A549 treated with AZD2906 at 1 μM for 4 hours (cell line): ENCODE data around the gene UBL5. TPM values are rescaled to one million over a fixed set of nuclear protein-coding genes. Genes with fewer than 3 reads are reported as not detected.

Experiments
- total RNA-seq: library from RNA; stranded (reverse); fragments of 200-300 nt; extraction: Qiagen RNA extraction; gene quantifications from 5 replicates; pipeline ENCODE4 v1.2.3, GENCODE V29; 2022

UBL5 gene
- total RNA-seq, result 403 to 439 TPM (median 416 TPM) in 5 replicates

DNA sequence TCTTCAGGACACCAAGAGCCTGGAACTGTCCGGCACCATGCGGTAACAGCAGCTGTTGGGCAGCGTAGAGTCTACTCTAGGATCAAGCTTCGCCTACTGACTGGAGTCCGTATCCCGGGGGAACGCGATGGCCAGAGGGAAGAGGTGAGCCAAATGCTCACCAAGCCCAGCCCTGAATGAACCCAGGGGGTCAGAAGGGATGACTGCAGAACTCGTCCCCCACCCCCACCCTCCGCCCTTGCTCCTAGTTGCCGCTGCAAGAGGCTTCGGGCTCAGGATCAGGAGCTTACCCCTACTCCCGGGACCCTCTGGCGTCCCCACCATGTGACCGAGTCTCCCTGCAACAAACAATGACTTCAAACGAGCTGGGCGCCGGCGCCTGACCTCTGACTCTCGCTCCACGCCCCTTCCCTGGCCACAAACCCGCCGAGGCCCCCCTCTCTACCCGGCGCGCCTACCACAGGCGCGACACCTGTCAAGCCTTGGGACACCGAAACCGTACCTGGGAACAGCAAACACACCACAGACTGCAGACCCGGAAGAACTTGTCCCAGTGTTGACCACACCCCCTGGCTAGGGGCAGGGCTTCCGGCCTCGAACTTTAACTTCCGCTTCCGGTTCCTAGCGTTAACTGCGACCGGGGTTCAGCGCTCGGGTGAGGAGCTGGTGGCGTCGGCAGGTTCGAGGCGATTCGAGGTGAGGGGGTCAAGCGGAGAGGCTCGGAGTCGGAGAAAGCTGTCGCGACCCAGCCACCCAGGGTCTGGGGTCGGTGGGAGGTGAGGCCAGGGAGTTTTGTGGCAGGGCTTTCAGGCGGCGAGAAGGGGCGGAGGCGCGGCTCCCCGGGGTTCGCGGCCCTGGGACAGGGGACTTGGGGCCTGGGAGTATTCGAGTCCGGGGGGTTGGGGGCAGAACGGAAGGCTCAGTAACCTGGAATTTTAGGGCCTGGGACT, at the start of gene UBL5:
Gene UBL5 (plus strand): TSS at position 630 of the 950 bp plus-strand sequence. CDS start 420 bp downstream, outside the sequence.

DNA sequence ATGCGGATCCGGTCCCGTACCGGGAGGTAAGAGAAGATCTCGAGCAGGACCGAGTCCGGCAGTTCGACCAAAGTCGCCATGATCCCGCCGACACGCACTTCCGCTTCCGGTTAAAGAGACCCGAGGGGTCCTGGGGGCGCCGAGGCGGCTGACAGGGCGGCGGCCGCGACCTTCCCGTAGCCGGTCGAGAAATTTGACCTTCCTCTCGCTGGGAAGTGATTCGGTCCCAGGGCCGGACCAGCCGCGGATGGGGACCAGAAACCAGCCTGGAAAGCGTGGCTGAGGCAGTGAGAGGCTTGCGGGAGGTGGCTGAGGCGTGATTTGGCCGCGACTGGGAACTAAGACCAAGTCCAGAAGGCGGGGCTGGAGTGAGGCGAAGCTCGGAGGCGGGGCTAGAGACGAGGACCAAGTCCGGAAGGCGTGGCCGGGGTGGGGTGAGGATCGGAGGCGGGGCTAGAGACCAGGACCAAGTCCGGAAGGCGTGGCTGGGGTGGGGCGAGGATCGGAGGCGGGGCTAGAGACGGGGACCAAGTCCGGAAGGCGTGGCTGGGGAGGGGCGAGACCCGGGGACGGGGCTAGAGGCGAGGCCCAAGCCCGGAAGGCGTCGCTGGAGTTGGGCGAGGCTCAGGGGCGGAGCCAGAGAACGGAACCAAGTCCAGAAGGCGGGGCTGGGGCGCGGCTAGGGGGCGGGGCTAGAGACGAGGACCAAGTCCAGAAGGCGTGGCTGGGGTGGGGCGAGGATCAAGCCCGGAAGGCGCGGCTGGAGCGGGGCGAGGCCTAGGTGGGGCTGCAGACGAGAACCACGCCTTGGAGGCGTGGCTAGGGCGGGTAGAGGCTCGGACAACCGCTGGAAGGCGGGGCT, 8.8 kb upstream of the UBL5 start, which contains the start of gene FBXL12:
Gene FBXL12 (minus strand): TSS at position 346 of the 862 bp plus-strand sequence. CDS start 266 bp downstream, at position 80.

DNA sequence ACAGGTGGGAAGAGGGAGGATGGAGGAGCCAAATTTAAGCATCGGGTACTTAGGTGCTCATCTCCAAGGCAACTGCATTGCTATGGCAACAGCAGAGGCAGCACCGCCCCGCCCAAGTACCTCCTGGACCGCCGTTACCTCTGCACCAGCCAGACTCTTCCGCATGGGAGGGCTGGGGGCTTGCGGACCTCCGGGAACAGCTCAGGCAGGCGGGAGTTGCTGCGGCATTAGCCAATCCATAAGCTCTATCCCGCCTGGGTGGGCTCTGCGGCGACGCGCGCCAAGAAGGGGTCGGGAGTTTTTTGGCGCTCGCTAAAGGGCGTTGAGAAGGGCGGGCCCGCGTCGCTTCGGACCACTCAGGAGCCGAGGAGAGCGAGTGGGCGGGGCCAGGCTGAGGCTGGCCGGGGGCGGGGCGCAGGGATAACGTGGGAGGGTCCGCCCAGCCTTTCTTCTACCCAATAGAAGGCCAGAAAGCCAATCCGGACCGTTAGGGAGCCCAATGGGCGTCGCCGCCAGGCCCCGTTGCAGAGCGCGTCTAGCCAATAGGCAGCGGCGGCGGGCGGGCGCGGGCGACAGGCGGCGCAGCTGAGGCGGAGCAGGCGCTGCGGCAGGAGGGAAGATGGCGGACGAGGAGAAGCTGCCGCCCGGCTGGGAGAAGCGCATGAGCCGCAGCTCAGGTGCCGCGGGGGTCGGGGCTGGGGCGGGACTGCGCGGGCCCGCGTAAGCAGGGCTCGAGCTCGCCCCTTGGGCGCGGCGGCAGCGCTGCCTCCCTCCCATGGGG, 7.2 kb downstream of the UBL5 start, which contains the start of gene PIN1:
Gene PIN1 (plus strand): TSS at position 593 of the 781 bp plus-strand sequence. CDS start 27 bp downstream, at position 620.

Other genes with a start within 250 kb of the UBL5 start
- gene ZNF121, start 243.4 kb upstream of the UBL5 start, total RNA-seq, result 2.7 to 4.0 TPM (median 2.9 TPM) in 5 replicates
- 6.7 to 13.9 TPM (median 8.5 TPM) in 5 replicates for gene ZNF561, start 206.7 kb upstream of the UBL5 start, total RNA-seq
- 5.6 to 8.9 TPM (median 5.8 TPM) in 5 replicates for gene ZNF562, start 152.8 kb upstream of the UBL5 start, total RNA-seq
- 0.66 to 1.7 TPM (median 0.80 TPM) in 5 replicates for gene ZNF846, start 59.2 kb upstream of the UBL5 start, total RNA-seq
- 12.1 to 15.1 TPM (median 14.6 TPM) in 5 replicates for gene FBXL12, start 8.8 kb upstream of the UBL5 start, total RNA-seq
- 56.7 to 87.0 TPM (median 79.1 TPM) in 5 replicates for gene PIN1, start 7.4 kb downstream of the UBL5 start, total RNA-seq
- gene OLFM2, start 108.6 kb downstream of the UBL5 start, total RNA-seq, result 8.4 to 11.8 TPM (median 10.2 TPM) in 5 replicates
- gene COL5A3, start 182.6 kb downstream of the UBL5 start, total RNA-seq, result 2.6 to 3.6 TPM (median 2.9 TPM) in 5 replicates
- gene RDH8, start 185.6 kb downstream of the UBL5 start, total RNA-seq, result 0.07 to 0.31 TPM (median 0.26 TPM) in 5 replicates